Epidermal melanocyte (primary cell): ENCODE data around the gene CCDC107.

Experiments
- DNase-seq: peaks from one replicate; pipeline ENCODE4 v3.0.0; 2011; ENCODE audit warnings: low spot score; ENCODE audit not compliant: insufficient read length

The CCDC107 gene

DNA sequence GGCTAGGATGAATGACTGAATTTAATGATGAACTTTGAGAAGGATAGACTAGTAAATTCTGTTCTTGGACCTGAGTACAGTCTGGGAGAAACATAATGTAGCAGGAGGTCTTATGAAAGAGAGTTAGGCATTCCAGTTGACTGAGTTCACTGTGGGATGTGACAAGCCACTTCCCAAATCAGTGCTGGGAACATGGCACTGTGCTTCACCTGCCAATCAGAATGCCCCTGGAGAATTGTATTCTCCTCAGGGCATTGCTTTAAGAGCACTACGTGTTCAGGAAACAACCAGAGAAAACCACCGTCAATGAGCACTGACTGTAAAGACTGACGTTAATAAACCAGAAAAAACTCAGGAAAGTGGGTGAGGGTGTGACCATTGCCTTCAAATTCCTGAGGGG lies 1.2 kb downstream of the CCDC107 start:
- DNase-seq, result no peak

DNA sequence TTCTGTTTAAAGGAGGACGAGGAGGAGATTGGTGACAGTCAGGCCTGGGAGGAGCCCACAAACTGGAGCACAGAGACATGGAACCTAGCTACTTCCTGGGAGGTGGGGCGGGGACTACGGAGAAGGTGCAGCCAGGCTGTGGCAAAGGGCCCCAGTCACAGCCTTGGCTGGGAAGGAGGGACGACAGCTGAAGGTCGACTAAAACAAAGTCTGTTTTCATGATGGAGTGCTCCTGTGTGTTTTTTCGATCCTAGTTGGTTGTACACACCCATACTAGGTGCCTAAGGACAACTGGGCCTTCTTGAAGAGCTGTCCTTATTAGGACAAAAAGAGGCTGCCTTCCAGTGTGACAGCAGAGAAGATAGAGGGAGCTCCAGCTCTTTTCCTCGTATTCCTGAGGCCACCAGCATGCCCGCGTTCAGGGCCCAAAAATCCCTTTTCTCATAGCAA lies 2.9 kb downstream of the CCDC107 start:
- DNase-seq, result no peak

DNA sequence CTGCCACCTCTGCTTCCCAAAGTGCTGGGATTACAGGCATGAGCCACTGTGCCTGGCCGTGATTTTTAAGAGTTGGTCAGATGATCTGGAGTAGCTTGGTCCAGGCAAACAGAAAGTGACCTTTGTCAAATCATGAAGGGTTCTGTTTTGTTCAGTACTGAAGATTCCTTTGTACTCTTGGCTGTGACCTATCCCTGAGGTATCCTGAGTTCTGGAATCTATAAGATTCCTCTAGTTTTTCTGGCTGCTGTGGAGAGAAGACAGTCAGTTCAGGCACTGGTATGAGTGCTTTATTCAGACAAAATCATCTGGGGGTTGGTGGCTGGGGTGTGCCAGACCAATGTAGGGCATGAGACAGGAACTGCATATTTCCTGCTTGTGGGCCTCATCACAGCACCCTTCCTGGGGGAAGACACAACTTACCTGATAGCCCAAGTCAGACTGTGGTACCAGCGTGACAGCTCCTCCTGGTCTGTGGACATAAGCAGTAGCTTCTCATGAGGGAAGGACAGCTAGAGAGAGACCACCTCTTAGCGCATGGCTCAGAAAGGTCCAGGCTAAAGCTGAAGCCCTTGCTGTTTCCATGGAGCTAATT lies 3.8 kb downstream of the CCDC107 start:
- no peak for DNase-seq

DNA sequence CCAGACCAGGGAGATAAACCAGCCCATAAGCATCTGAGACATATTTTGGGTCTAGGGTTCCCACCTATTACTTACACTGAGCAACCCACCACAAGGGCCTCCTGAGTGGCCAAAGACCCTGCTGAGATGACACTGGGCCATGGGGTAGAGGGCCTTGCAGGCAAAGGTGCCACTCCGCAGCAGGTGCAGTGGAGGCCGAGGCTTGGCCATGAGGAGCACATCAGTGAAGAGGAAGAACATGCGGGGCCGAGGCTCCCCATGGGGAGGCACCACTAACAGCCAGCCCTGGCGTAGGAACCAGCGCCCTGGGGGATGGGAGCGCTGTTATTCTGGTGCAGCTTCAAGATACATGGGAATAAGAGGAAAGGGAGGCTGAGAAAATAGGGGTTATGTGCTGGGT lies 4.3 kb downstream of the CCDC107 start:
- DNase-seq, result no peak

DNA sequence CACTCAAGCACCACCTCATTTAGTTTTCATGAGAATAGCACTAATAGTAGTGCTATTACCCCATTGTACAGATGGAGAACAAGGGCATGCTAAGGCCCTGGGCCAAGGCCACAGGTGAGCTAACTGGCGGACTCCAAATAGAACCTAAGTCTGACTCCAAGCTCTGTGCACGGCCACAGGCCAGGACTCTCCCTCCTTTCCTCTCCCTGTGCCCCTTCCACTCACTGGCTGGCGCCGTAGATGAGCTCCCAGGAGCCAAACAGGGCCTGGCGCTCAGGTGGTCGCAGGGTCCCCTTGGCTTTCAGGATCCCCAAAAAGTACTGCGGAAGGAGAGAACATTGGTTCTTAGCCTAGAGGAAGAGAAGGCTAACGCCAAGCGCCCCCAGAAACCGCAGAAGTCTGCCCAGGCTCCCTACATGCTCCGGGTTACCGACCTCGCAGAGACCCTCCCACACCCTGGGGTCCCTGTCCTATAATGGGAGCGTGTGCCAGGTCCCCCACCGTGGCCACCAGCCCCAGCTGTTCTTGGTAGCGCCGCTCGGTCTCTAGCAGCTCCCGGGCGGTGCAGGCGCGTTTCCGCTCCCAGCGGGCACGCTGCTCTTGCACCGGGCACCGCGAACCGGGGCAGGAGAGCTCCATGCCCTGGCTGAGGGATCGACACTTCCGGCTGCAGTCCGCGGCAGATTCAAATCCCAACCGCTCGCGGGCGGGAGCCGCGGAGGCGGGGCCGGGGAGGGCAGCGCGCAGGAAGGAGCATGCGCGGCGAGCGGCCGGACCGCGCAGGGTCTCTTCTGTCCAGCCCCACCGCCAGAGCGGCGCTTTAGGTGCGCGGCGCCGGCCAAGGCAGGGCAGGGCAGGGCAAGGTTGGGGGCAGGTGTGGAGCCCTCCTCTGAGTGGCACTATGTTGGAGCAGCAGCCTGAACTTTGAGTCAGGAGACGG lies 6.7 kb downstream of the CCDC107 start, which contains the start of gene ARHGEF39:
ARHGEF39 (minus strand) TSS at position 665 of the 940 bp plus-strand sequence; CDS start at position 639, 26 bp downstream.
- DNase-seq, result peak; percentile 96

DNA sequence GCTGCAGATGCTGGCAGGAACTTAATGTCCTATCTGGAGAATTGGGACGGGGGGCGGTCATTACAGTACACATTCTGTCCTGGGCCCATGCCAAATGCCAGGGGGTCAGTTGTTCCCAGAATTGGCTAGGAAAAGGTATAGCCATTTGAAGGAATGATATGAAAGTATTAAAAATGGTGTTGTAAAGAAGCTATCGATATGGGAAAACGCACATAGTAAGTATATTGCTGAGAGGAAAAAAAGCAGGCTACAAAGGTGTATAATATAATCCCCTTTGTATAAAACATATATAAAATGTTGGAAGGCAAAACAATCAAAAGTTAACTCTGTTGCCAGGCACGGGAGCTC lies 7.4 kb downstream of the CCDC107 start:
- DNase-seq, result no peak

DNA sequence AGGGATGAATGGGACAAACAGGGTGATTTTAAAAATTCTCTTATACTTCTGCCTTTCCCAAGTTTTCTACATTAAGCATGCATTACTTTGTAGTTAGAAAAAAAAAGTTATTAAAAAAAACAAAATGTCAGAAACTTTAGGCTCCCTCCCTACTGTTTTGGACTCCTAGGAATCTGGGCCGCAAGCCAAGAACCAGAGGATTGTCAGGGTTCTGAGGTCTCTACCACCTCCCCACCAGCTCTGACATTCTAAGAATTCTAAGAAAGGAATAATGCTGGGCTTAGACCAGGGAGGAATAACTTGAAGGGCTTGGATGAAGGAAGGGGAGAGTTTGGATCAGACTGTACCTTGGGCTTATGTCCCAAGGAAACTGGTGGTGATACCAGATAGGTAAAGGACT lies 8.0 kb downstream of the CCDC107 start:
- DNase-seq, result no peak

DNA sequence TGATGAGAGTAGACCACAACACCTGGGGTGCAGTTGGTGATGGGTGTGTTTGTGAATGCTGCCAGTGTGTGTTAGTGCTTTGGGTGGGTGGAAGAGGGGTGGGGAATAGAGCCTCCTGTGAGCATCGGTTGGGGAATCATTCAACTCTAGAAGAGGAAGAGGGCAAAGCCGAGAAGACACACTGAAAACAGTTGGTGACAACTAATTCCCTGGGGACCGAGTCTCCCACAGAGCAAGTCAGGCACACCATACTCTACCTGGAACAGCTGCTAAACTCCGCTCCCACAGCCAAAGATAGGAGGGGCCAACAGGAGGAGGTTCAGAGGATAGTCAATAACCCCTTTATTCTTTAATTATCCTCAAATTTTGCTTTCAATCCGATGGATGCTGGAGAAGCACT lies 8.5 kb downstream of the CCDC107 start:
- DNase-seq, result no peak

DNA sequence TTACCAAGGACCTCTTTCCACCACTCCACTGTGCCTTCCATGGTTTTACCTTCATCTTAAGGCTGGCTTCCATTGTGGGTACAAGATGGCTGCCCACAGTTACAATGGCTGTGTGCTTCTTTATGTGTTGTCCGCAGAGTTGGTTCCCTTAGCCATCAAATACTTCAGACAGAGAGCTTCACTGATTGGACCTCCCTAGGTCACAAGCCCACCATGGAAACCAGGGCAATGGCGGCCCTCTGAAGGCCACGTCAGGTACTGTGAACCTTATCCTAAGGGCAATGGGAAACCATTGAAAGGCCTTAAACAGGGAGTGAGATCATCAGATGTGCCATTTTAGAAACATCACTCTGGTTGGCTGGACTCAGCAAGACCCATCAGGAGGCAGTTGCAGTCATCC lies 9.8 kb downstream of the CCDC107 start:
- no peak for DNase-seq

DNA sequence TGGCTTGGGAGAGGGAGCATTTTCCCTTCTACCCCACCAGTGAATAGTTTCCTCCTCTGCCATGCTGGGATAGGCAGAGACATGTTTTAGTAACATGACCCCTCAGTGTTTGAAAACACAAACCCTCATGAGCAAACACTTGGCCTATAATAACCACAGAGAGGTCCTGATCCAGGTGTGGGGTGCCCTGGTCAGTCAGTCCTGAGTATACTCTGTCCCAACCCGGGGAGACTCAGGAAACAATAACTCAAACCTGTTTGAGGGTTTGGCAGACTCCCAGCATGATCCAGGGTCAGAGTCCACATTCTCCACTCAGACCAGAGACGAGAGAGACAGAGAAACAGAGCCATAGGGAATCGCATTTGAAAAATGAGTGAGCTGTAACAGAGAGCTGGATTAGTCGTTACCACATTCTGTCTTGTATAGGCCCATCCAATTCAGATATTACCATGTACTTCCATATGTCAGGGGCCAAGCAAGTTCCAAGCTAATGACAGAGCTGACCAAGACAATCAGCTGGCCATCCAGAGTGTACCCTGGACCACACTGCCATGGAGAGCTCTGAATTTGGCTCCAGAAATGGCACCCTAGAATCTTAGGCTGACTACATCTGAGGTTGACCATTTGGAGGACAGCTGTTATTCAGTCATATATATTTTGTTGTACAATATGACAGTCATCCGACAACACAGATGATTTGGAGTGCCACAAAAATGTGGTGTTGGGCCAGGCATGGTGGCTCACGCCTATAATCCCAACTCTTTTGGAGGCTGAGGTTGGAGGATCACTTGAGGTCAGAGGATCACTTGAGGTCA lies 11.4 kb downstream of the CCDC107 start:
- no peak for DNase-seq

DNA sequence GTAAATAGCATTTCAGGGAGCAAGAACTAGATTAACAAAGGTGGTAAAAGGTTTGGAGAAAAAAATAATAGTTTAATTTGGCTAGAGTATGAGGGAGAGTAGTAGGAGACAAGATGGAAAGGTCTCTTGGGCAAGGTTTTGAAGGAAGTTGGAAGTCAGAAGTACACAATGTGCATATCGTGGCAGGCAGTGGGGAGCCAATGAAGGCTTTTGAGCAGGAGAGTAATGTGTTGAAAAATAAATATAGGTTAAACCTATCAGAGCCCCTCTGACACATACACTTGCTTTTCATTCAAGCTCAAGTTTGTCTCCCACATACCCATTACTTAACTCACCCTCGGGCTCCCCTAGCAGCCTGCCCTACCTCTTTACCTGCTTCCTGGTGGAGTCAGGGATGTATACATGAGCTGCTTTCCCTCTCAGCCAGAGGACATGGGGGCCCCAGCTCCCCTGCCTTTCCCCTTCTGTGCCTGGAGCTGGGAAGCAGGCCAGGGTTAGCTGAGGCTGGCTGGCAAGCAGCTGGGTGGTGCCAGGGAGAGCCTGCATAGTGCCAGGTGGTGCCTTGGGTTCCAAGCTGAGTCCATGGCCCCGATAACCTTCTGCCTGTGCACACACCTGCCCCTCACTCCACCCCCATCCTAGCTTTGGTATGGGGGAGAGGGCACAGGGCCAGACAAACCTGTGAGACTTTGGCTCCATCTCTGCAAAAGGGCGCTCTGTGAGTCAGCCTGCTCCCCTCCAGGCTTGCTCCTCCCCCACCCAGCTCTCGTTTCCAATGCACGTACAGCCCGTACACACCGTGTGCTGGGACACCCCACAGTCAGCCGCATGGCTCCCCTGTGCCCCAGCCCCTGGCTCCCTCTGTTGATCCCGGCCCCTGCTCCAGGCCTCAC lies 15.3 kb downstream of the CCDC107 start, which contains the start of gene CA9:
CA9 (plus strand) TSS at position 797 of the 893 bp plus-strand sequence; CDS start at position 829, 32 bp downstream.
- DNase-seq, result no peak

DNA sequence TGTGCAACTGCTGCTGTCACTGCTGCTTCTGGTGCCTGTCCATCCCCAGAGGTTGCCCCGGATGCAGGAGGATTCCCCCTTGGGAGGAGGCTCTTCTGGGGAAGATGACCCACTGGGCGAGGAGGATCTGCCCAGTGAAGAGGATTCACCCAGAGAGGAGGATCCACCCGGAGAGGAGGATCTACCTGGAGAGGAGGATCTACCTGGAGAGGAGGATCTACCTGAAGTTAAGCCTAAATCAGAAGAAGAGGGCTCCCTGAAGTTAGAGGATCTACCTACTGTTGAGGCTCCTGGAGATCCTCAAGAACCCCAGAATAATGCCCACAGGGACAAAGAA lies 15.9 kb downstream of the CCDC107 start:
- DNase-seq, result no peak

DNA sequence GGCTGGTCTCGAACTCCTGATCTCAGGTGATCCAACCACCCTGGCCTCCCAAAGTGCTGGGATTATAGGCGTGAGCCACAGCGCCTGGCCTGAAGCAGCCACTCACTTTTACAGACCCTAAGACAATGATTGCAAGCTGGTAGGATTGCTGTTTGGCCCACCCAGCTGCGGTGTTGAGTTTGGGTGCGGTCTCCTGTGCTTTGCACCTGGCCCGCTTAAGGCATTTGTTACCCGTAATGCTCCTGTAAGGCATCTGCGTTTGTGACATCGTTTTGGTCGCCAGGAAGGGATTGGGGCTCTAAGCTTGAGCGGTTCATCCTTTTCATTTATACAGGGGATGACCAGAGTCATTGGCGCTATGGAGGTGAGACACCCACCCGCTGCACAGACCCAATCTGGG lies 17.1 kb downstream of the CCDC107 start:
- no peak for DNase-seq

DNA sequence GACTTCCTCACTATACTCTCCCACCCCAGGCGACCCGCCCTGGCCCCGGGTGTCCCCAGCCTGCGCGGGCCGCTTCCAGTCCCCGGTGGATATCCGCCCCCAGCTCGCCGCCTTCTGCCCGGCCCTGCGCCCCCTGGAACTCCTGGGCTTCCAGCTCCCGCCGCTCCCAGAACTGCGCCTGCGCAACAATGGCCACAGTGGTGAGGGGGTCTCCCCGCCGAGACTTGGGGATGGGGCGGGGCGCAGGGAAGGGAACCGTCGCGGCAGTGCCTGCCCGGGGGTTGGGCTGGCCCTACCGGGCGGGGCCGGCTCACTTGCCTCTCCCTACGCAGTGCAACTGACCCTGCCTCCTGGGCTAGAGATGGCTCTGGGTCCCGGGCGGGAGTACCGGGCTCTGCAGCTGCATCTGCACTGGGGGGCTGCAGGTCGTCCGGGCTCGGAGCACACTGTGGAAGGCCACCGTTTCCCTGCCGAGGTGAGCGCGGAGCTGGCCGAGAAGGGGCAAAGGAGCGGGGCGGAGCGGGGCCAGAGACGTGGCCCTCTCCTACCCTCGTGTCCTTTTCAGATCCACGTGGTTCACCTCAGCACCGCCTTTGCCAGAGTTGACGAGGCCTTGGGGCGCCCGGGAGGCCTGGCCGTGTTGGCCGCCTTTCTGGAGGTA lies 17.8 kb downstream of the CCDC107 start:
- DNase-seq, result no peak

DNA sequence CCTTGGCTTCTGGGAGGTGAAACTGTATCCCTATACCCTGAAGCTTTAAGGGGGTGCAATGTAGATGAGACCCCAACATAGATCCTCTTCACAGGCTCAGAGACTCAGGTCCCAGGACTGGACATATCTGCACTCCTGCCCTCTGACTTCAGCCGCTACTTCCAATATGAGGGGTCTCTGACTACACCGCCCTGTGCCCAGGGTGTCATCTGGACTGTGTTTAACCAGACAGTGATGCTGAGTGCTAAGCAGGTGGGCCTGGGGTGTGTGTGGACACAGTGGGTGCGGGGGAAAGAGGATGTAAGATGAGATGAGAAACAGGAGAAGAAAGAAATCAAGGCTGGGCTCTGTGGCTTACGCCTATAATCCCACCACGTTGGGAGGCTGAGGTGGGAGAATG lies 21.0 kb downstream of the CCDC107 start:
- DNase-seq, result no peak

DNA sequence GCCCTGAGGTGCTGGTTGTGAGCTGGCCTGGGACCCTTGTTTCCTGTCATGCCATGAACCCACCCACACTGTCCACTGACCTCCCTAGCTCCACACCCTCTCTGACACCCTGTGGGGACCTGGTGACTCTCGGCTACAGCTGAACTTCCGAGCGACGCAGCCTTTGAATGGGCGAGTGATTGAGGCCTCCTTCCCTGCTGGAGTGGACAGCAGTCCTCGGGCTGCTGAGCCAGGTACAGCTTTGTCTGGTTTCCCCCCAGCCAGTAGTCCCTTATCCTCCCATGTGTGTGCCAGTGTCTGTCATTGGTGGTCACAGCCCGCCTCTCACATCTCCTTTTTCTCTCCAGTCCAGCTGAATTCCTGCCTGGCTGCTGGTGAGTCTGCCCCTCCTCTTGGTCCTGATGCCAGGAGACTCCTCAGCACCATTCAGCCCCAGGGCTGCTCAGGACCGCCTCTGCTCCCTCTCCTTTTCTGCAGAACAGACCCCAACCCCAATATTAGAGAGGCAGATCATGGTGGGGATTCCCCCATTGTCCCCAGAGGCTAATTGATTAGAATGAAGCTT lies 21.8 kb downstream of the CCDC107 start:
- no peak for DNase-seq

DNA sequence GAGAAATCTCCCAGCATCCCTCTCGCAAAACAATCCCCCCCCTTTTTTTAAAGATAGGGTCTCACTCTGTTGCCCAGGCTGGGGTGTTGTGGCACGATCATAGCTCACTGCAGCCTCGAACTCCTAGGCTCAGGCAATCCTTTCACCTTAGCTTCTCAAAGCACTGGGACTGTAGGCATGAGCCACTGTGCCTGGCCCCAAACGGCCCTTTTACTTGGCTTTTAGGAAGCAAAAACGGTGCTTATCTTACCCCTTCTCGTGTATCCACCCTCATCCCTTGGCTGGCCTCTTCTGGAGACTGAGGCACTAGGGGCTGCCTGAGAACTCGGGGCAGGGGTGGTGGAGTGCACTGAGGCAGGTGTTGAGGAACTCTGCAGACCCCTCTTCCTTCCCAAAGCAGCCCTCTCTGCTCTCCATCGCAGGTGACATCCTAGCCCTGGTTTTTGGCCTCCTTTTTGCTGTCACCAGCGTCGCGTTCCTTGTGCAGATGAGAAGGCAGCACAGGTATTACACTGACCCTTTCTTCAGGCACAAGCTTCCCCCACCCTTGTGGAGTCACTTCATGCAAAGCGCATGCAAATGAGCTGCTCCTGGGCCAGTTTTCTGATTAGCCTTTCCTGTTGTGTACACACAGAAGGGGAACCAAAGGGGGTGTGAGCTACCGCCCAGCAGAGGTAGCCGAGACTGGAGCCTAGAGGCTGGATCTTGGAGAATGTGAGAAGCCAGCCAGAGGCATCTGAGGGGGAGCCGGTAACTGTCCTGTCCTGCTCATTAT lies 22.4 kb downstream of the CCDC107 start:
- no peak for DNase-seq

DNA sequence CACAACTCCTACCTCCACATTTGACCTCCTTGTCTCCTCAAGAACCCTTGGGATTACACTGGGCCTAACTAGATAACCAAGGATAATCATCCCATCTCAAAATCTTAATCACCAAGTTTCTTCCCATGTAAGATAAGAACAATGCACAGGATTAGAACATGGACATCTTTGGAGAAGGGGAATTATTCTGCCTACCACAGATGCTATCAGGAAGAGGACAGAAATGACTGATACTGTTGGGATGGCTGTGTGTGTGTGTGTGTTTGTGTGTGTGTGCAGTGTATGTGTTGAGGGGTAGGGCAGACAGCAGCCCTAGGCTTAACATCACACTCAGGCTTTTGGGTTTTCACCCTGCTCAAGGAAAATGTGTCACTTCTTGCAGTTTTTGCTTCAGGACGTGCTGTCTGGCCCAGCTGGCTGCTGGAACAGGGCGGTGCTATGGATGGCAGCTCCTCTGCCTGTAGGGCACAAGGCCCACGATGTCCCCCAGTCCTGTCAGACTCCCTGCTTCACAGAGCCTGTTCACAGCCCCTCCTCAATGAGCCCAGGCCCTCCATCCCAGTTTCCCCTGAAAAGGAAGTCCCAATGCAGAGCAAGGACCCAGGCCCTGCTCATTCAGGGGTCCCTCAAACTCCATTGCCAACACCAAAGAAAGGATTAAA lies 23.4 kb downstream of the CCDC107 start:
- no peak for DNase-seq

DNA sequence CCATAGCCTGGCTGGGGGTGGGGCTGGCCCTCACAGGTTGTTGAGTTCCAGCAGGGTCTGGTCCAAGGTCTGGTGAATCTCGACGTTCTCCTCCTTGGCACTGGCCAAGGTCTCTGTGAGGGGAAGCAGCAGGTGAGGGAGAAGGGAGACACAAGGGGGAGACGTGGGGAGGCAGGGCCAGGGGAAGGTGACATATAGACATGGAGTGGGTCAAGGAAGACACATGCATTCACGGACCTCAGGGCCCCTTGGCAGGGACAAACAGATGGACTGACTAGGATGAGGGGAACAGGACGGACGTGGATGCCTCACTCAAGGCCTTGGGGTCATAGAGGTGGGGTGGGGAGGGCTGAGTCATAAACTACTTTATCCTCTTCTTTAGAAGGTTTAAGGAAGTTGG lies 24.0 kb downstream of the CCDC107 start:
- DNase-seq, result no peak
